Measurements from ENCODE around the gene VPS13D.

Gene VPS13D

GRCh38 chr1:12407962-12408454, 178.2 kb downstream of the VPS13D start:
- DNase-seq = no peak

GRCh38 chr1:12408662-12409061, 178.8 kb downstream of the VPS13D start:
- no peak for DNase-seq

GRCh38 chr1:12409681-12410080, 179.9 kb downstream of the VPS13D start:
- DNase-seq = no peak

DNA sequence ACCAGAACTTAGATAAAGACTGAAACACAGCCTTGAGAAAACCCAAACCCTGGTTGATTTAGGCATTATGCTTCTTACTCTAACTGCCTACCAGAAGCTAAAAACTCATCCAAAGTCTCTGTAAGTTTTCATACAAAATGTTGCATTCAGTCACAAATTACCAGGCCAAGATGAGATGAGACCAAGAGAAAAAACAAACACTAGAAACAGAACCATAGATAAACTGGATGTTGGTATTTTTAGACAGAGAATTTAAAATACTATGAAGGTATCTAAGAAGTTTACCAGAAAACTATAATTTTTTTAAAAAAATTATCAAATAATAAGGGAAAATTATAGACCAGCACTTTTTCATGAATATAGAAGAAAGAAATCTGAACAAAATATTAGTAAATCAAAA, 180.5 kb downstream of the VPS13D start:
- no peak for DNase-seq

- no peak for DNase-seq
Measured at GRCh38 chr1:12411098-12411497, 181.3 kb downstream of the VPS13D start.

DNA sequence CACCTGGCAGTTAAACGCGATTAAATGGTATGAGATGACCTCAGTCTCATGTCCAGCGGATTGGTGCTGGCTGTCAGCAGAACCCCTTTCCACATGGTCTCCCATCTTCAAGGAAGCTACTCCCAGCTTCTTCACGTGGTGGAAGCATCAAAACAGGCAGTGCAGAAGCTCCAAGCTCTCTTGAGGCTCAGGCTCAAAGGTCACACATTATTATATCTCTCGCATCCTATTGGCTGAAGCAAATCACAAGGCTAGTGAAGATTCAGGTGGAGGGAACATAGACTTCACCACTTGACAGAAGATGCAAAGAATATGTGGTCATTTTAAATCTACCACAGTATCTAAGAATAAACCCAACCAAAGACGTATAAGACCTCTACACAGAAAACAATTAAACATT, 181.9 kb downstream of the VPS13D start:
- DNase-seq = no peak

DNA sequence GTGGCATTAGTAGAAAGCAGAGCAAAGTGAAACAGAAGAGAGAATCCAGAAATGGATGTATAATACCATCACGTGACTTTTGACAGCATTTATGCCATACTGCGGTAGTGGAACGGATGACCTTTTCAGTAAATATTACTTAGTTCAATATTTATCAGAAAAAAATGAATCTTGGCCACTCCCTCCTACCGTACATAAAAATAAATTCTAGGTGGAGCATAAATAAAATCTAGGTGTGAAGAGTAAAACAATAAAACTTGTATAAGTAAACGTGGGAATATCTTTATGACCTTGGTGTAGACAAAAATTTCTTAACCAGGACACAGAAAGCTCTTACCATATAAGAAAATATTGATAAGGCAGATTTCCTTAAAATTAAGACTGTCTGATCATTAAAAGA, 182.6 kb downstream of the VPS13D start:
- no peak for DNase-seq

DNA sequence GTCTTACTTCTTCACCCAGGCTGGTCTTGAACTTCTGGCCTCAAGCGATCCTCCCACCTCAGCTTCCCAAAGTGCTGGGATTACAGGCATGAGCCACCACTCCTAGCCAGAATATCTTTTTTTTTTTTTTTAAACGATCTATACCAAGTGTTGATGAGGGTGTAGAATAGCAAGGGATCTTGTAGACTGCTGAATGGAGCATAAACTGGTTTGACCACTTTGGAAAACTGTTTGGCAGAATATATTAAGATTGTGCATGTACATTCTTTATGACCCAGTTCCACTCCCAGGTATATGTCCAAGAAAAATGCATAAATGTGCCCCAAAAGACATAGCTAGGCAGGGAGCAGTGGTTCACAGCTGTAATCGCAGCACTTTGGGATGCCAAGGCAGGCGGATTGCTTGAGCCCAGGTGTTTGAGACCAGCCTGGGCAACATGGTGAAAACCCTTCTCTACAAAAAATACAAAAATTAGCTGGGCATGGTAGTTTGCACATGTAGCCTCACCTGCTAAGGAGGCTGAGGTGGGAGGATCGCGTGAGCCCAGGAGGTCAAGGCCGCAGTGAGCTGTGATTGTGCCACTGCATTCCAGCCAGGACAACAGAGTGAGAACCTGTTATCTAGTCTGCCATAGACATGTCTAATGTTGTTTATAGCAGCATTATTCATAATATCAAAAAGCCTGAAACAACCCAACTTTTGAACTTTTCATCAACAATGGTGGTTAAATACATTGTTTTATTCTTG, 184.0 kb downstream of the VPS13D start:
- DNase-seq = no peak

DNA sequence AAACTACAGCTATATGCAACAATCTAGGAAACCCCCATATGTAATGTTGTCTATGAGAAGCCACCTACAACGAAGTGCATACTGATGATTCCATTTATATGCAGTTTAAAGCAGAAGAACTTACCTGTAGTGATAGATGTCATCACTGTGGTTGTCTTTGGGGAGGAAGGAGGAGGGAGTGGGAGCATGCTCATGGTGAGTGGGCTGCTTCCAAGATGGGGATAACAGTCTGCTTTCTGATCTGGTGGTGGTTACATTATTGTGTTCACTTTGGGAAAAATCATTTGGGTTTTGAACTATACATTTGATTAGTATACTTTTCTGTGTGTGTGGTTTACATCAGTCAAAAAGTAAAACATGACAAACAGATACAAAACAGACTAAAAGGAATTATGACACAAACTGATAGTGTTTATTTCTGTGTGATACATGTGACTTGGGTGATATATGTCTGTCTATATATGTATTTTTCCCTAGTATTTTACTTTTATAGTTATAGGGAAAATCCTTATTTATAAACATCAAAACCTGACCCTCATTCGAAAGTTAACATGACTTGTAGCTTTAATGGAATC, 184.7 kb downstream of the VPS13D start:
- no peak for DNase-seq

- DNase-seq = no peak
Measured at GRCh38 chr1:12415038-12415466, 185.2 kb downstream of the VPS13D start.

DNA sequence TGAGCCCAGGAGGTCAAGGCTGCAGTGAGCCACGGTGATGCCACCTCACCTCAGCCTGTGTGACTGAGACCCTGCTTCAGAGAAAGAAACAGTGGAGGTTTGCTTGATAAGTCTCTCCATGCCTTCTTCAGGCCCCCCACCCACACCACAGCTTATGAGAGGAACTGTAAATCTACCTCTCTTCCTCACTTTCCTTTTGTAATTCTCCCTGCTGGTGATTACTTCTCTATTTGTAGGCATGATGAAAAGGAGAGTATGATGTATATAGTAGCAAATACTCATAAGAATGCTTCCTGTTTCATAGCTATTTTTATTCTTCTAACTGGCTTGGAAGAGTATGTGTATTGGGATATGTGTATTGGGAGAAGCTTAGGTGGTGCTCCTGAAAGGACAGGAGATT, 186.3 kb downstream of the VPS13D start:
- DNase-seq = no peak

DNA sequence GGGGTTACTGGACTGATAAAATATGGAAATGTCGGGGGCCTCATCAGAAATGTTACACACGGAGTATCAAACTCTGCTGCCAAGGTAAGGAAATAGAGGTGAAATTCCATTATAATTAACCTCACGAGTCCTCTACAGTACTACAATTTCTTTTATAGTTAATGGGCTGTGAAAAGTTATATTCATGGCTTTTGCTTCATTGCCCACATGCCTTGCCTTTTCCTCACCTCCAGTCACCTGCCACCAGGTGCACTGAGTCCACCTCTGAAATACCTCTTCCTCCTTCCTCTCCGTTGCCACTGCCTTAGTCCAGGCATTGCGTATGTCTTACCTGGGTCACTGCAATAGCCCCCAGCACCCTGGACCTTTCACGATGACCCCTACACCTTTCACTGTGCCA, 186.9 kb downstream of the VPS13D start:
- no peak for DNase-seq

DNA sequence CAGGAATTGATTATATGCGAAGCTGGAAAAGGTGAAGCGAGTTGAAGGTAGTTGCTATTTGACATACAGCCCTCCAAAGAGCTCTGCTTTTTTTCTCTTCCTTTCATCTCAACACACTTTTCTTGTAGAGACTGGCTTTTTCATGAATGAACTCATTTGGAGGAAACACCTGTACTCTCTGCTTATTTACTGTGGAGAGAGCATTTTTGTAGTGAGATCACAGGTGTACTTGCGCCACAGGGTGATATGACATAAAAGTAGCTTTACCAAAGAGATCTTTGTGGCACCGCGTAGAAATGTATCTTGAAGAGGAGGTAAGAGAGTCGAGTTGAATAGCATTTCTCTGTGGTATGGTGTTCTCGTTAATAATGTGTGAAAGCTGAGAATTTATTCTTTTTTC, 187.6 kb downstream of the VPS13D start:
- DNase-seq = no peak

GRCh38 chr1:12420171-12420570, 190.3 kb downstream of the VPS13D start:
- DNase-seq = no peak

DNA sequence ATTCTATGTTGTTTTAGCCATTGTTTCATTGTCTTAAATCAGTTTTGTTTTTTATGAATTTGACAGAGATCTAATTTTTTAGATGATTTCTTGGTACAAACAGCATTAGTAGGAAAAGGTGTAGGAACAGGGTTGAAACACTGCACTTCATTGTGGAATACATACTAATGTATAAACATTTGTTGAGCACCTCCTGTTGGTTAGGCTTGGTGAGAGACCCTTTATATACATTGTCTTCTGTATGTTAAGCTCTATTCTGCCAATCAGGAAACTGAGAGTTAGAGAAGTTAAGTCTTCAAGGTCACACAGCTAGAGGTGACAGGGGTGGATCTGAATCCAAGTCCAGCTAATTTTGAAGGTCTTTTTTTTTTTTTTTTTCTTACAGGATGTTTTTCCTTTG, 192.7 kb downstream of the VPS13D start:
- DNase-seq = no peak

DNA sequence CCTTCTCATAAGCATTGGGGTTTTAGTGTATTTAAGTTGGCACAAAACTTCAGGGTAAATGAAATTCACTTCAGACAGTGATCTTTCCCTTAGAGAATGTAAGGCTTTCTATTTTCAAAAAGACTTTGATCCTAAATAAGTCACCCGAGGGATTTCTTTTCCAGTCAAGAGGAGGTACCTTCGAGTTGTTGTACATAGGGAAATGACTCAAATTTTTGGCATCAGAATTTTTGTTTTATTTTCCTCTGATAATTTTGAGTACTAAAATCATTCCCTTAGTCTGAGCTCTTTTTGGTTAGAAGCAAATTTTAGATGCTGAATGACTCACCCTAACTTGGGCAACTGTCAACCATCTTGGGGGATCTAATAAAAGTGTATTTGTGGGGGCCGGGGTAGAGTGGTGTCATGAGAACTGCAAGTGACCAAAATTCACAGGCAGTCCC, 194.3 kb downstream of the VPS13D start:
- no peak for DNase-seq

DNA sequence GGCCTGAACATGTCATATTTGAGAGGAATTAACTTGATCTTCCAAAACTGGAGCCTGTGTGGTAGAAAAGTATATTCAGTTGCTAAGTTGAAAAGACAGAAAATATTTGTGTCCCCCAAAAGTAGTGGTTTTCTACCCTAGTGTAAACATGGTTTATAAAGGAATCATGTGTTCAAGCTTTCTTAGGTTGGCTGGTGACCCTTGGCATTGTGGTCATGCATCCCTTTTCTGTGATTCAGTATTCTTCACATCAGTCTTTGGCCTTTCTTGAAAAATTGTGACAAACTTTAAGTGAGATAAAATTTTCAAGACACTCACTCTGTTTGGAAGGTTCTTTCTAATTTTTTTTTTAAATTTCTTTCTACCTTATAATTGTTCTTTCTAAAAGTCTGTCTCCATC, 195.0 kb downstream of the VPS13D start:
- no peak for DNase-seq

DNA sequence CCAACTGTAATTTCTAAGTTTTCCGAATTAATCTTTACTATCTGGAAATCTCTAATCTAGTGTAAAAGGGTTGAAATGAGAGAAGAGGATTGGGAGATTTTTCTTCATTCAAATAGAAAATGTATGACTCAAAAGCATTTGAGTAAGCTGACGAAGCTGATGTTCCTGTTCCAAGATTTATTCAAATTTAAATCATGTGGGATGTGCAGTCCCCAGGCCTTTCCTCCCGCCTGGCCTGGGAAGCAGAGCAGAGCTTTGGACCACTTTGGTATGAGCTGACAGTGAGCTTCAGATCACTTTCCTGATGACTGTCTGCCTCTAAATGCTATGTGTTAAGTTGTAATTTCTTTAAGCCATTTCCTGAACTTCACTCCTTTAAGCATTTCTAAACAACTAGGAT, 196.2 kb downstream of the VPS13D start:
- DNase-seq = no peak

DNA sequence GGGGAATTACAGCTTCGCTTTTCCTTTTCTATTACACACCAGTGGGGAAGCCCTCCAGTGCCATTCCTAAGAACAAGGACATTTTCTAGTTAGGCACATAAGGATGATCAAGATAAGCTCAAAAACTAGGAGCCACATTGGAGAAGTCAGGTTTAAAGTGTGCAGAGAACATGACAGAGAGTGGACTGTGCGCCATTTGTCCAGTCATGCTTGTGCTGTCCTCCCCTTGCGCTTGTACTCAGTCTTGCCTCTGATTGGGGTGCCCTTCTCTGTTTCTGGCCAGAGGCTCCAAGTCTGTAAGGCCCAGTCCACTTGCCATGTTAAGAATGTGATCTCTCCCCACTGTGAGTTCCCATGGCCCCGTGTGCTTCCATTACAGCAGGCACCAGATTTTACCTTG, 198.5 kb downstream of the VPS13D start:
- DNase-seq = no peak

- no peak for DNase-seq
Measured at GRCh38 chr1:12430525-12430924, 200.7 kb downstream of the VPS13D start.

GRCh38 chr1:12432897-12433296, 203.1 kb downstream of the VPS13D start:
- DNase-seq = no peak

DNA sequence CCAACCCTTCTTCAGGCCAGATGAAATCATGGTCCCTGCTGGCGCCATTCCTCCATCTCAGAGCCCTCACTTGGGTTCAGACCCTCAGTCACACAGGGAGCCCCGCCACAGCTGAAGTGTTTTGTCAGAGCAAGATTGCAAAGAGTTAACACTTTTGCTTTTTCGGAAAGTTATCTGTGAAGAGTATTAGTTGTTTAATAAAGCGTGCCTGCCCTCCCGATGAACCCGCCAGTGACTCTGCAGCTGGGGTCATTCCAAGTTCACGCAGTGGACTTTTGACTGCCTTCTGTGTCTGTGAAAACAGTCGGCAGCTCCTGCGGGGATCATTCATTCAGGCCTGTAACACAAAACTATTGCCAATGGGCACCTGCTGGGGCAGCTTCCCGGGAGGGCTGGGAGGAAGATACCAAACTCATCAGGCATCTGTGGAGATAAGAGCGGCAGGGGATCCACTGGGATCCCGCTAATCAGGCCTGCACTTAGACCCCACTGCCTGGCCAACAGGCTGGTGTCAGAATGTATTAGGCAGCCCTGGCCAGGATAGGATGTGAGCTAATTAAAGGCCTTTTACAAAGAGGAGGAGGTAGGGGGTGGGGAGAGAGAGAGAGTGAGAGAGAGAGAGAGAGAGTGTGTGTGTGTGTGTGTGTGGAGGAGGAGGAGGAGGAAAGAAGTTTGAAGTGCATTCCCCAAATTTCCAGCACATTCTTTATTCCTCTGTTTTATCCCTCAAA, 203.7 kb downstream of the VPS13D start:
- DNase-seq = no peak

DNA sequence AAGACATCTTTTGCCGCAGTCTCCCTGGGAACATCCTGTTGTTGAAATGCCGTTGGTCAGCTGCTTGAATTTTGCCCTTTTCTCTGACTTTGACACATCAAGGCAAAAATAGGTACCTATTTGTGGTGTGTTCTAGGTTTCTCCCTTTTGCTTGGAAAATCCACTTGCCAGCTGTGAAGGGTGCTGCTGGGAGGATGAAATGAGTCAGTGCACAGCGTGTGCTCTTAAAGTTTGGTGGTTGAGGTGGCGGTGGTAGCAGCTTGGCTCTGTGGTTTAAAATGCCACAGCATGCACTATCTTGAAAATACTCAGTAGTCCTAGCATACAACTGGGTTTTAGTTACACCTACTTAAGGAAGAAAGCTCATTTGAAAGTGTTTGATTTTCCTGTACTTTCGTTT, 204.3 kb downstream of the VPS13D start:
- no peak for DNase-seq

- DNase-seq = no peak
Measured at GRCh38 chr1:12434686-12435085, 204.9 kb downstream of the VPS13D start.
